Stimulated activated CD4-positive, alpha-beta T cell treated with anti-CD3 and anti-CD28 coated beads, TNF-alpha, amount 100 ng/mL, for 24 hours (primary cell): ENCODE measurements around the gene PKD1L1.

ENCODE experiments used
- DNase-seq, 3 experiments: peaks; one replicate each; pipeline ENCODE4 v3.0.0-alpha.2; 2020; ENCODE audit warnings: low read depth in 3 of 3

The PKD1L1 gene

DNA sequence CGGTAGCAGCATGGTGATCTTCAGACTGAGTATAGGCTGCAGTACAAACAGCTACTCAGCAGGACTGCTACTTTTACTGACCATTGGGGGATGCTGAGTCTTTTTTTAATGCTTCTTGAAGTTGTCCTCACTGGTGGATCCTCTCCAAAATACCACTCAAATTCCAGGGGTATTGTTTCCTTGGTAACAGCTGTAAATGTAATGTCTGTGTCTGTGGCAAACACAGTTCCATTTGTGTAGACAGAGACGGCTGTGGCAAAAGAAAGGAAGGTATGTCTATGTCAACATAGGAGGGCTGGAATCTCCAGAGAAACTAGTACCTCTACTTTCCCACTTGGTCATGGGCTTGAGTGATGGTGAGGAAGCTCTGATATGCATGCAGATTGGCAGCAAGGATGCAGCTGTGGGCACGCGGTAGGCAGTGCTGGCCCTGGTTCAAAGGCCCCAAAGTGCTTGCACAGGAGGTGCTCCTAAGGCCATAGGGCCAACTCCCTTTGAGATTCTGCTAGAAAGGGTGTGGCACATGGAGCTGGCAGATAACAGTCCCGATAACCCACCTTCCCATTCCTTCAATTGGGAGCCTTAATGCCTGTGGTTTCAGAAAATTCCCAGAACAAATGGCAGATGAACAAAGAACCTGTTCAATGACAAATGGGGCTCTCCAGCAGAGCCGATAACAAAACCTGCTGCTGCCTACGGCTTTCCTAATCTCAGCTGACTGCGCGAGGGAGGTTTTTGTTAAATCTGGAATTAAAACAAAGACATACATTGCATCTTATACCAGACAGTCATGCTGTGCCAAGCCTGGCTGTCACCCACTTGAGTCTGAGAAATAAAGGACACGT, 43.0 kb downstream of the PKD1L1 start:
- DNase-seq: no peak

DNA sequence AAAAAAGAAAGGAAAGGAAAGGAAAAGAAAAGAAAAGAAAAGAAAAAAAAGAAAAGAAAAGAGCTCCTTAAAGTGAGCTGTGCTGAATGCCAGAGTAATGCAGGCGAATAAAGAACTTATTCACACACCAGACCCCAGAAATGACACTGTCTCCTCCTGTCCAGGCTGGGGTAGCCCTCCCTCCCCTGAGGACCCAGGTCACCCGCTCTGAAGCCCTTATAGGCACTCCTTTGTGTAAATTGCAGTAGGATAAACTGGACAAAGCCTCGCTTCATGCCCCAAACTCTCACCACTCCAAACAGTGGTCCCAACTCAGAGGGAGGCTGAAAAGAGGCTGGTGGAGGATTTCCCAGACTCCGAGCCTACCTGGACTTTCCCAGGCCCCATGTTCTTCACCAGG, 46.3 kb downstream of the PKD1L1 start:
- DNase-seq: no peak

DNA sequence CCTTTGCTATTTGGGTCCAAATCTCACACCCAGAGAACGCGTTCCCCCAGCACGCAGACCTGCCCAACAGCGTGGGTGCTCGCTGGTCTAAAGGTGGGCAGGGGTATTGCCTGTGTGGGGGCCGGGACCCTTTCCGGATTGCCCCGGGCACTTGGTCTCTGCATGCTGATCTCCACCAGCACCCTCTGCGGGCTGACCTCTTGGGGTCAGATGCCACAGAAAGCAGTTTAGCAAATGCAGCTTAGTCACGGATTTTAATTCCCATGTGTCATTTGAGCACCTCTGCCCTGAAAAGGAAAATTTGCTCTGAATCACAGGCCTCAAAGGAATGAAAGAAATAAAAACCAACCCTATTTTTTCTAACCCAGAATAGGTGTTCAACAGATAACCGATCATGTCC, 46.7 kb downstream of the PKD1L1 start:
- DNase-seq: no peak

DNA sequence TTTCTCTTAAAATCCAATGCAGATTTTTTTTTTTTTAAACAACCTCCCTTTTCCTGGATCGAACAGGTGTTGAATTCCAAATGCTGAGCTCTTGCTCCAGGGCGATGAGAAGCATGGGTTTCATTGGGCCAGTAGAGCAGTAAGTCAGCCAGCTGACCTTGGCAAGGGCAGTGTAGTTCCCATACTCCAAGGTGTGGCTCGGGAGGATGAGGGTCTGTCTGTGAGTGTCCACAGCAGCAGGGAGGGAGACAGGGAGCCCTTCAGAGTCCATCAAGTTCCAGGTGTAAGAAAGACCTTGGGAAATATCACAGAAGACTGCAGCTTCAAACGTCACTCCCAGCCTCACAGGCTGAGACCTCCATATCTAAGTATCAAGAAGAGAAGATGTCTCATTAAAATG, 50.4 kb downstream of the PKD1L1 start:
- no peak for DNase-seq

DNA sequence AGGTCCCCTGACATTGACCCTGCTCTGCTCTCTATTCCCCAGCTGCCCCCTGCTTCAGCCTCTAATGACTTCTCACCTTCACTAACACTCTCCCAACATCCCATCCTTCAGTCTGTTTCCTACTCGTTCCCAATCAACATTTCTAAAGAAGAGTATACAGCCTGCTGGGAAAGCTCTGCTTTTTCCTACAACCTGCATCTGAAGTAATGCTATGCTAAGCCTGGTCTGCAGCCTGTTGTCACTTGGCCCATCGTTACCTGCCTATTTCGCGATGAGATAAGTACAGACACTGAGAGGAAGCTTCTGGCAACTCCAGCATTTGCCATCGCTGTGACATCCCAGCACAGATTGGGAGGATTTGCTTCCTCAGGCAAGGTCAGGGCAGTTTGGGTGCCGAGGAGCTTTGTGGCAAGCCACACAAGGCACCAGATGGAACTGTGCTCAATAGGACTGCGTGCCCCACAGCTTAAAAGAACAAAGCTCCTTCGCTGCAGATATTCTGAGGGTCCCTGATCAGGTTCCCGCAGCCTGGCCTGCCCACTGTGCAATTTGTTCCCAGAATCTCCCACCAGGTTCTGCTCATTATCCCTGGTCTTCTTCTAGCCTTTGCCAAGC, 51.4 kb downstream of the PKD1L1 start:
- DNase-seq: no peak

DNA sequence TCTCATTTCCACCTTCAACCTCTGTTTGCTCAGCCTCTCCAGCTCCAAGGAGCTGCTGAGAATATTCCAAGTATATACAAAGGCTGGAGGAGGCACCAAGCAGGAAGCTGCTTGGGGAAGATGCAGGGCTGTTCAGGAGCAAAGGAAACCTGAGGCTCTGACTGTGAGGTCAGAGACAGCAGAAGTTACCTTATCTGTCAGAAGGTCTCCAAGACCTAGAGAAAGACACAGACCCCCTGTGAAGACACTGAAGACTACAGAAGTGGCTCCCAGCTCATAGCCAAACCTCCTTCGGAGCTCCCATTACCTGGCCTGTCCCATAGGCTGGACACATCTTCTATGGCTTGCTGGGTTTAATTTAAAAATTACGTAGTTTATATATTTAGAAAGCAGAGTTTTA, 53.2 kb downstream of the PKD1L1 start:
- DNase-seq: no peak

DNA sequence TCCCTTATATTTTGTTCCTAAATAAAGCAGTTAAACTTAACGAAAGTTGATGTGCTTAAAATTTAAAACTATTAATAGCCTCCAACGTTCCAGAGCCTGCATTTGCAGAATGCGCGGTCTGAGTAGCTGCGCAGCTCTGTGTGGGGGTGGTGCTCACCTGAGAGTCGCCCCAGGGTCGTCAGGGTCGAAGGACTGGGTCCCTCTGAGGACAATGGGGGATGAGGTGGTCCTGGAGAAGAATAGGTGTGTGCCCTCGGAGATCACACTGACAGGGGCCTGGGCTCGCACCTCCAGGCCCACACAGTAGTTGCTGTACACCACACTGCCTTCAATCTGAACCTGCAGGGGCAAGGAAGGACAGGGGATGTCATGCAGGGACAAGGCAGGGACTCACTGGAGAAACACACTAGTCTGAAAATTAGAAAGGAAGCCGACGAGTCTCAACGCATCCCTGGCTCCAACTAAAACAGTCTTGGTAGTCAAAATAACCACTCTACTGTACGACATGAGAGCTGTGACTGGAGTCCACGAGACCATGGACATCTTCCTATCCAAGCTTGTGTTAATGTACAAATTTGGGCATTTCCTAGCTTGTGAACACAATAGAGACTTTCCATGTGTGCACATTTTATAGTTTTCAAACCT, 54.4 kb downstream of the PKD1L1 start:
- DNase-seq: no peak

DNA sequence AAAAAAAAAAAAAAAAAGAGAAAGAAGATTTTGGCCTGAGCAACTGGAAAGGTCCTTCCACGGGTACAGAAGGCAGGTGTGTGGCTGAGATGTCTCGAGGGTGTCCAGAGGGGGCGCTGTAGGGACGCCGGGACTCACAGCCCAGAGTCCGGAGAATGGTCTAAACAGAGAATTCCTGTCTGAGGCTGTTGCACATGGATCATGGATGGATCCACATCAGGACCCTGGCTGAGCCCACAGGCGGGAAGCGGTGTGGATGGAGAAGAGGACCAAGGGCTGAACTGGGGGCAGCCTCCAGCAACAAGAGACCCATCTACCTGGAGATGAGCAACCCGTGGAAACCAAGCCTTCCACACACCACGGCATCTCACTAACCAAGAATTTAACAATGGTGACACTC, 55.0 kb downstream of the PKD1L1 start:
- DNase-seq: no peak

DNA sequence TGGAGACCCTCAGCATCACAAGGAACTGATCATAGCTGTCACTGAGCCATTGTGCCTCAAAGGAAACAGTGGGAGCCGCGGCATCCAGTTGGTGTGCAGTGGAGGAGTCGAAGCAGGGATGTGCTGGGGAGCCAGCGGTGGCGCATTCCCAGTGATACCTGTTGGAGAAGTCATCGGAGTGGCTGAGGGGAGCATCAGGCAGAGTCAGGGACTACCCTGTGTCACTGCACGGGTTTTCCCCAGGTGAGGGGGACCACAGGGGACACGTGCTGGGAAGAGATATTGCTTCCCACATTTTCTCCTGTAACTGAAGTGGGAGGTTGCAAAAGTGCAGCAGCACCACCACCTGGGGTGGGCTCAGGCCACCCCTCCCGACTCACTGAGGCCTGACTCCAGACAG, 57.7 kb downstream of the PKD1L1 start:
- no peak for DNase-seq

DNA sequence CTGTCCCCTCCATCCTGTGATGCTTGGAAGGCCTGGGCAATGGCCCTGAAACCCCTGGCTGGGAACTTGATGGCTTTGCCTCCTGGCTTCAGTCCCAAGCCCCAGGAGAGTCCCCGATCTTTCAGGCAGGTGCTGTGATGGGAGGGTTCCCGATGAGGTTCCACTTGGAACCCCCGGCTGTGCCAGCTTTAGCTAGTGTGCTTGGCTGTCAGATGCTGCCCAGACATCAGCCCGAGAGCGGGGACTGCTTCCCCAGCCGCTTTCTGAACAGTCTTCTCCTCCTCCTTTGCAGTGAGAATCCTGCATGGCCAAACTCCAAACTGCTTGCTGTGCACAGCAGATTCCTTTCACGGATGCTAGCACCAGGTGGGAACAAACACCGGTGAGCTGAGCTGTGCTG, 58.1 kb downstream of the PKD1L1 start:
- no peak for DNase-seq

DNA sequence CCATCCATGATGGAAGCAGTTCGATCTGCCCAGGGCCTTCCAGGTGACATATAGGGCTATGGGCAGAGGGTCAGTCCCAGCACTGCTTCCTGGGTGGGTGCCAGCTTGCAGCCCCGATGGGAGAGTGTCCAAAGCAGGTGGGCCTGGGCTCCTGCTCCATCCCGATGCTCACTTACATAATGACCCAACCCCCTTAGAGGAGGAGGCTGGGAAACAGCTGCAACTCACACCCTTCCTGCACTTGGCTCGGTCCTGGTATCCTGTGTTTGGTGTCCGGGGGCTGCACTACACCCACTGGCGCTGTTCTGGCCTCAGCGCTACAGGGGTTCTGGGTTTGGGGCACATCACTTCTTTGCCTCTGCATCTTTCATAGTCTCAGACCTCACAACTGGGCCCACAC, 58.5 kb downstream of the PKD1L1 start:
- DNase-seq: no peak

DNA sequence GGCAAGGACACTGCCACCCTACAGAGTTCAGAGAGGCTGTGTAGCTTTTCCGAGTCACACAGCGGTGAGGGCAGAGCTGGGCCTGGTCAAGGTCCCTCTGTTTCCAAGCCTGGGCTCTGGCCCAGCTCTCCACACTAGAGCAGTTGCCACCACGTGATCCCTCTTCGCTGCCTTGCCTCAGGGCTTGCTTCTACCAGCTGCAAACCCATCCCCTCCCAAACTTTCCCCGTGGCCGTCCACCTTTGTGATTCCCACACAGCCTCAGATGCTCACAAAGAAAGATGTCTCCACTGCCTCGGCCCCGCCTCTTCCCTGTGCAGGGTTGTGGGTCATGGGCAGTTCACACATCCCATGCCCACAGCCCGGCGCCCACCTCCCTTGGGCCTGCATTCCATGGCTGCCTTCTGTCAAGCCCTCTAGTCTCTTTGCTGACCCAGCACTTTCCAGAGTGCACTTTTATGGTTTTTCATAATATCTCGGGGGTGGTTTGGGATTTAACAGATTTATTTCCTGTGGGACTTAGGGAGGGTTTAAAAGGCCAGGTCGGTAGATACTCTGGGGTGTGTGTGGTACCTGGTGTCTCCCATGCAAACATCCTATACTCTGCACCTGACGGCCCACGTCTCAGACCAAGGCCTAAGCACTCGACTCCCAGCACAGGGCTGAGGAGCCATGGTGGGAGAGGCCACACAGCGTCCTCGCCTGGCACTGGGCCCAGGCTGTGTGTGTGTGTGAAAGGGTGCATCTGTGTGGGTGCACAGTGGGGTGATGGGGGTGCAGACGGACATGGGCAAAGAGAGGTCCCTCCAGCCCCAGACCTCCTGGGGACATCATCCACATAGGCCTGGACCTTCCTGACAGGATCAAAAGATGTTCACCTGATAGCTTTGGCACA, 59.6 kb downstream of the PKD1L1 start:
- no peak for DNase-seq

DNA sequence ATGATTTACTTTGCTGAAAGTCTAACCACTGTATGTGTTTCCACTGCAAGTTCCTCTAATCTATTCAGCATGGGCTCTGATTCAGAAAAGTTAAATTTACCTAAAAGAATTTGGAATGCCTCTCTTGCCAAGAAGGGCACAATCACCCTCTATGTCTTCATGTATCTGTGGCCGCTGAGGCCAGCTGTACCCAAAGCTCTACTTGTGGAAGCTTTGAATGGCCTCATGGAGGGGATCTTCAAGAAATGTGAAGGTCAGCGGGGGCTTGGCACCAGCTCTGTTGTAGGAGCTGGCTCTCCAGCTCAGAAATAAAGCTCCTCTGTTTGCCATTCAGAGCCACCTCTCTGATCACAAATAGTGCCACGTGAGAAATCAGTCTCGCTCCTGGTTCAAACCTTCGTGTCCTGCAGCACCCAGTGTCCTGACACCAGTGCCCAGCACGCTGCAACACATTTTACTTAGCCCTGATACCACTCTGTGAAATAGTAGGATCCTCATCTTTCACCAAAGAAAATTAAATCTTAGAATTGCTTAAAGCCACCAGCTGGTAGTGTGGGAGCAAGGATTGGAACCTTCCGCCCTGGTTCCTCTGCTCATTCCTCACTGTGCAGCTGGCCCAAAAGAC, 61.1 kb downstream of the PKD1L1 start:
- DNase-seq: no peak

DNA sequence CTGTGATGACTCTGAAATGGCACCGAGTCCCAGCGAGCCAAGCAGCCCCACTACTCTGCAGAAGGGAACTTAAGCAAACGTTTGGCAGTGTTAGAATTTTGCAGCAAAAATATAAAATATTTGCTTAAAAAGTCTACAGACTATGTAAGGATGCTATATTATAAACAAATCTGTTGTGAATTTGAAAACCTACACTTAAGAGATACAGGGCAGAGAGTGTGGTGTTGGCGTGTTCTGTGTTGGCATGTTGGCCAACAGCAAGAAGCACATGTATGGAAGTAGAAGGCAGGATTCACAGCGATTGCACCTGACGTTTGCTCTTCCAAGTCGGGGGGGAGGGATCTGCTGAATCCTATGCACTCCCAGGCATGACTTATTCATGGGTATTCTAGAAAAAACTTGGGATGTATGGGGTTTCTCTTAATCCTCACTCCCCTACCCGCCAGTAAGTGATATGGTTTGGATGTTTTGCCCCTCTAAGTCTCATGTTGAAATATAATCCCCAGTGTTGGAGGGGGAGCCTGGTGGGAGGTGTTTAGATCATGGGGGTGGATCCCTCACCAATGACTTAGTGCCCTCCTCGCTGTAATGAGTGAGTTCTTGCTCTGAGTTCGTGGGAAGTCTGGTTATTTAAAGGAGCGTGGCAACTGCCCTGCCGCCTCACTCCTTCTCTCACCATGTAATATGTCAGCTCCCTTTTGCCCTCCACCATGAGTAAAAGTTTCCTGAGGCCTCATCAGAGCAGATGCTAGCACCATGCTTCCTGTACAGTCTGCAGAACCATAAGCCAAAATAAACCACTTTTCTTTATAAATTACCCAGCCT, 62.1 kb downstream of the PKD1L1 start:
- DNase-seq: no peak

DNA sequence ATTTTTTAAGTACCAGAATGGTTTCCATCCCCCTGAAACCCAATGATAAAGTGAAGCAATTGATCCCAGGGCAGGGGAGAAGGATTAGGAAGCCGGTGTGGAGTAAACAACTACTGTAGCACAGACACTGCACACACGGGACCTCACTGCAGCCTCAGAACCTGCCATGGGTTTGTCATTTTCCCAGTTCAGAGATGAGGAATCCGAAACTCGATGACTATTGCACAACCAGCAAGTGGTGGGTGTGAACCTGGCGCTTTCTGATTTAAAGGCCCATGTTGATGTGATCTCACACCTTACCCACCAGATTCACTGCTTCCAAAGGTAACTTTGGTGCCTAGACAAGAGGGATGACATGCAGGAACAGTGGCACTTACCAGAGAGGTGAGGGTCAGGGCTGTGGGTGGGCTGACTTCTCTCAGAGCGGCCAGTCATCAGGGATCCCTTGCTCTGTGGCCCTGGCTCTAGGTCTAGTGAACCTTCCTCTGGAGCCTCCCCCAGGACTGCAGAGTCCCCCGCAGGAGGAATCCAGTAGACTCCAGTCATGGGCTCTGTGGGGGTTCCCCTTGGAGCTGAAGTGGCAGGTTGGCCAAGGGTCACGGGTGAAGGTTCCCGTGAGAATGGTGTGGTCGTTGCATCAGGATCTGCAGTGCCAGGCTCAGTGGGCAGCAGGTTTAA, 62.8 kb downstream of the PKD1L1 start:
- no peak for DNase-seq

DNA sequence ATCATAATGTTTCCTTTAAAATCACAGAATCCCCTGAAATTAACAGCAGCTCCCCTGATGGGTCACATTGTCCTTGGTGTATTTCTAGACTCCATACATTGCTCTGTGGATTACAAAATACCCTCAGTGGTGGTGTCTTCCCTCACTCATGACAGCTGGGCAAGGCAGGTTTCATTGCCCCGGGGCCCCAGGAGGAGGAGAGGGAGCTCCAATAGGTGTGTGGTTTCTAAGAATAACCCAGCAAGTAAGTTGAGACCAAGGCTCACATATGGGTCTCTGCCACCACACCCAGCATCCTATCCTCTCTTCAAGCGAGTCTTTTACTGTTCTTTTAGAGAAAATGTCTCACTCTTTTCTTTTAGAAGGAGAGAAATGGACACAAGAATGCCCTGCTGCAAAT, 63.6 kb downstream of the PKD1L1 start:
- DNase-seq: no peak

DNA sequence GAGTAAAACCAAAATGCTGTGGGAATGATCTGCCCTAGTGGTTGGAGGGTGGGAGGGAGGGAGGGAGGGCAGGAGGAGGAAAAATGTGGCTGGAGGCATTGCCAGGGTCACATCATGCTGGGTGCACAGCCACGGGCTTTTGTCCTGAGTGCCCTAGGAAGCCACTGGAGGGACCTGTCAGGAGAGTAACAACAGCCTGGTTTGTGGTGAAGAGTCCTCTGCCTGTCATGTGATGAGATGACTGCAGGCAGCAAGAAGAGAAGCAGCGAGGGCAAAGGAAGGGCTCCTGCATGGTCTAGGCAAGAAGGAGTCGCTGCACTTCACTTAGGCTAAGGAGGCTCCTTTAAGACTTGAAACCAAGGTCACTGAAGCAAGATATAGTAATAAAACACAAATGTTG, 65.6 kb downstream of the PKD1L1 start:
- no peak for DNase-seq

DNA sequence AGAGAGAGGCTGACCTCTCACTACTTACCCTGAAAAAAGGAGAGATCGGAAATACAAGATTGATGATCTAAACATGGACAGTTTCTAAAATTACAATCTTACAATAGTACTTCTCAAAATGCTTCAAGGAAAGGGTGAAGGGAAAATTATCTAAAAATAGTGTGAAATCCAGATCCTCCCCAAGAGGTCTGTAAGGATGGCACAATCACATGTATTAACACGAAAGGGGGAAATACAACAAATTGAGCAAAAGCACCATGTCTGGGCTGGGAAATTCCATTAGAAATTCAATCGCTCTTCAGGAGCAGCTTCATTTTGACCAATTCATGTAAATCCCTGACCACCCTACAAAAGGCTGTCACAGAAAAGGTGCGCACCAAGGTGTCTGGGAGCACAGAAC, 67.0 kb downstream of the PKD1L1 start:
- no peak for DNase-seq

DNA sequence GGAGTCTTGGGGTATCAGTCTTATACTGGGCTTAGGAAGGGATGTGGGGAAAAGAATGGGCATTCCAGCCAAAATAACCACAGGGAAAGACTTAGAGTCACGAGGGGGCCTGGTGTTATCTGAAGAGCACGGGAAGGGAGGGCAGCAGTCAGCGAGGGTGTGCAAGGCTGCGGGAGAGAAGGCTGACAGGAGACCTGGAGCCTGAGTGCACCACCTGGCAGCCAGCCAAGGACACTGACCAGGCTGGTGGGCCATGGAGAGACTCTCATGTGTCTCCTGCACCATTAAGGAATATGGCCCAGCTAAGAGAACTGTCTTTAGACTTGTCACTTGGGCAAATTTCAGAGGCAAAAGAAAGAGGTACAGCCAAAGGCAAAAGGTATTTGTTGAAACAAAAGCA, 69.6 kb downstream of the PKD1L1 start:
- DNase-seq: no peak

DNA sequence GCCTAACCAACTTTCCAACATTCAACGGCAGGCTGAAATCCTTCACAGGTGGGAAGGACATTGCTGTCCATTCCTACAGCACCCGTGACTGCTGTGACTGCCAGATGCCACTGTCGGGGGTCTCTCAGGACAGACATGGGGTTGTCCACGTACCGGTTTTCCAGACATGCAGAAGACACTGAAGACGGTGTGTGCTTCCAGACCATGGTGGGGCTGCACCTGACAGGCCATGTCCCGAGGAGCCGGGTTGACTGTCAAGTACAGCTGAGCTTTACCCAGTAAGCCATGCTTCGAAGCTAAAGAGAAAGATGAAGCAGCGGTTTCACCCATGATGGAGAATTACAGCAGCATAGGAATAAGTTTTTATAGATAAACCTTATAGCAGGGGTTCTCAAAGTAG, 70.9 kb downstream of the PKD1L1 start:
- DNase-seq: no peak
